Activated T-helper 9 cell treated with anti-CD3 and anti-CD28 coated beads, Interleukin-2, amount 50 U/mL, for 16 hours (primary cell): ENCODE data around the gene FOXP4.

Experiments
- DNase-seq: peaks from one replicate; pipeline ENCODE4 v3.0.0-alpha.2; 2020; ENCODE audit warnings: low read depth

FOXP4 gene

DNA sequence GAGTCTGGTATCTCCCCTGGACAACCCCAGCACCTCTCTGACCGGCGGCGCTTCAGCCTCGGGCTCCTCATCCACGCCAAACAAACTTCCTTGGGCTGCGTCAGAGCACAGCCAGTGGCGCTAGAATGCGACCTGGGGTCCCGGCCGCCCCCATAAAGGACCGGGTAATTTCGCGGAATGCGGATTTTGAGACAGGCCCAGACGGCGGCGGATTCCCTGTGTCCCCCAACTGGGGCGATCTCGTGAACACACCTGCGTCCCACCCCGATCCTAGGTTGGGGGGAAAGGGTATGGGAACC is 1.6 kb downstream of the FOXP4 start:
- no peak for DNase-seq

DNA sequence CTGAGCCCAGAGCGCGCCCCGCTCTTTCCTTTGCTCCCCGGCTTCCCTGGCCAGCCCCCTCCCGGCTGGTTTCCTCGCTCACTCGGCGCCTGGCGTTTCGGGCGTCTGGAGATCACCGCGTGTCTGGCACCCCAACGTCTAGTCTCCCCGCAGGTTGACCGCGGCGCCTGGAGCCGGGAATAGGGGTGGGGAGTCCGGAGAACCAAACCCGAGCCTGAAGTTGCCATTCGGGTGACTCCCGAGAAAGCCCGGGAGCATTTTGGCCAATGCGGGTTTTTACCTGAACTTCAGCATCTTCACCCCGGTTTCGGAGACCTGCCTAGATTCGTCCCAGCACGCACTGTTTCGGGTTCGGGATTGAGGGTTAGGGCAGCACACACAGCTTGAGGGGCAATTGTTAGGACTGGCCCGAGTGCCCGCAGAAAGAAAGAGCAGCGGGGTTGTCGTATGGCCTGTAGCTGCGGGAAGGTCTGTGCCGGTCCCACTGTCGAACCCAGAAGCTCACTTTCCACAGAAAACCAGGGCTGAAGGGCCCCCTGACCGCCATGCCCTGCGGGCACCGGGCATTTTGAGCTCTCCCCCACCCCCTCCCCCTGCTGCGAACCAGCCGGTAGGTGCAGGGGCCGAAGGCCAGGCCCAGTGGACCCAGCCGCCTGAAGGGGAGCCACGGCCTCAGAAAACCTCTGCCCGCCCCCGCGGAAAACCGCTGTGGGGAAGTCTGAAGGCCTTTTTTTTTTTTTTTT is 2.1 kb downstream of the FOXP4 start:
- peak; percentile 42 for DNase-seq

DNA sequence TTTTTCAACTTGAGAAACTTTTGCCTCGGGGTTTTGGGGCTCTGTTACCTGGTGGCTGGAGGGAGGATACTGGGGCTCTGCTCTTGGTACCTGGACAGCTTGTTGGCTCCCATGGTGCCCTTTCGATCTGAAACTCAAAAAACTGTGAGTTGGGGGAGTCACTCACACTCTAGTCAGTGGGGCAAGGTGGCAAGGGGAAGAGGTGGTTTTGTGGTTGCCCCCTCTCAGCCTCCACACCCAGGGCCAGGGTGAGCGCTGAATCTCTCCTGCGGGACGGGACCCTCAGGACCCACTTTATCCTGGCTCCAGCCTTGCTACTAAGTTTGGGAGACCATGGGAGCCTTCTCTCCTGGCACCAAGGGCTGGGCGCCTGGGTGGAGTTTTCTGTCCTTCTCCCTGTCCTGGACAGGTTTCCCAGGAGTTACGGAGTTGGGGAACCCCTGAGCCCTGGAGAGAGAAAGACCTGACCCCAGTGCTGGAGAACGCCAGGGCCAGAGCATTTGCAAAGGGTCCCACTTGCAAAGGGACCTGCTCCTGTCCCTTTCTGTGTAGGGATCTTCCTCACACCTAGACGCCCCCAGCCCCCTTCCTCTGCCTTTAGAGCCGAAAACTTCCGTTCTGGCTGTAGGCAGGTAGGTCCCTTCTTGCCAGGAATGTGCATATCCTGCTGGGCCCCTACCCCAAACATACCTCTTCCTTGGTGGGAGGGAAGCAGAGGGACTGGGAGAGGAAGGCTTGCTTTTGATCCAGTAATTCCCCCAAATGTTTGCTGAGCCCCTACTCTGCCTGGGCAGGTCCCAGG is 2.9 kb downstream of the FOXP4 start:
- DNase-seq: no peak

DNA sequence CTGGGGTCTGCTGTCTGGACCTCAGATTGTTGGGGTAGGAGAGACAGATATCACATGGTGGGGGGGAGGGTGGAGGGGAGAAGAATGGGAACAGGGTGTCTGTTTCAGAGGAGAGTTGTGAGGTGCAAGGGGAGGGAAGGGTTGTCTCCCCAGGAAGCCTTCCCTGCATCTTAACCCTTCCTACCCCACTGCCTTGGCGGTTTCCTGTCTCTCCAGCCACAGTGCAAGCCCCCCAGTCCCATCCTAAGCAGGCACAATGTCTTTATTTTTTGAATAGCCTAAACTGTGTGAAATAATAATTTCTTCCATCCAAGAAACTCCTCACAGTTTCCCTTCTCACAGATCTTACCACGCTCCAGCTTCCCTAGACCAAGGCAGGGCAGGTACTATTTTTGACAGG is 3.5 kb downstream of the FOXP4 start:
- DNase-seq: no peak

DNA sequence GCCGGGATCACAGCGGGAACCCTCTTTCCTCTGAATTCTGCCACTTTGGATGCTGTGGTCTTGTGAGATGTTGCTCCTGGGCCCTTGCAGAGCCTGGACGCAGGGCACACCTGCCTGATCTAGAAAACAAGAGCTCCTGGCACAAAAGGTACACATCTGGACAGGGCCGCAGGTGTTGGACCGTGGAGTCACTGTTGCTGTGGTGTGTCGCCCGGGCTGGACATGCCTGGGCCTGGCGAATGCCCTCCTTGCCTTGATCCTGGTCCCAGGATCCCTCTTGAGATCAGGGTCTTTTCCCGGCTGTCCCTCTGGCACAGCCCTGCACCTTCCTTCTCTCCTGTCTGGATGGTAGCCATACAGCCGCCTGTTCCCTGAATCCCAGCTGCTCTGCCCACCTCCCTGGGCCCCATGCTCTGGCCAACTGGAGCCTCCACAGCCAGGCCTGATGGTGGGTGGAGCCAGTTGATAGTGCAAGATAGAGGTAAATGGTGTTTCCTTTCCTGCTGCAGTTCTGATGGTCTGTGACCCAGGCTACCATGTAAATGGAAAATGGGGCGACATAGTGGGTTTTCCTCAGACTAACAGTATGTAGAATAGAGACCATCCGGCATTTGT is 5.0 kb downstream of the FOXP4 start:
- no peak for DNase-seq

DNA sequence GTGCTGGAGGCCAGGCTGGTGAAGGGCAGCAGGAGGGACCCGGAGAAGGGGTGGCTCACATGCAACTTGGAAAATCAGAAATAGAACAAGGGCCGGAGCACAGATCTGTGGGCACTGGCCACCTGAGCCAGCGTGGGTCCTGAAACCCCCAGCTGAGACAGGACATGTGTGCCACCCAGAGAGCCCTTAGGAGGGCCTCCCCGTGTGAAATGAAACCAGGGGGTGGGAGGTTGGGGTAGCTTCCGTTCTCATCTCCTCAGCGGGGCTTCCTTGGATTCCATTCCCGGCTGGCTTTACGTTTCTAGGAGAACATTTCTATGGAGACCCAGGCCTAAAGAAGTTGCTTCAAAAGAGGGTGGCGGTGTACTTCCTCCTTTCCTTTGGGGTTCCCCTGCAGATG is 5.7 kb downstream of the FOXP4 start:
- DNase-seq: no peak

DNA sequence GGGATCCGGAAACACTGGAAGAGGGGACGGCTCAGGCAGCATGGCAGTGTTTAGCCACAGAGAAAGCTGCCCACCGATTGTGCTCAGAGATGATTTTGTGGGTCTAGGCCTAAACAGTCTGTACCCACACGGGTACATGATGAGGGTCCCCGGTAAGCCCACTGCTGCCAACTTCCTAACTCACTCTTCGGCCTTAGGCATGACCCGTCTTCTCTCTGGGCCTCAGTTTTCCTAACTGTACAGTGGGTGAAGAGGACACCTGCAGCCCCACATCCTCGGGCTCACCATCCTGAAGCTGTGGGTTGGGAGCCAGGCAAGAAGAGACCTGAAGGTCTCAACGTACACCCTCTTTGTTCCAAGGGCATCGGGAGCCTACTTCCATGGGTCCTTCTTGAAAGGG is 6.5 kb downstream of the FOXP4 start:
- no peak for DNase-seq

DNA sequence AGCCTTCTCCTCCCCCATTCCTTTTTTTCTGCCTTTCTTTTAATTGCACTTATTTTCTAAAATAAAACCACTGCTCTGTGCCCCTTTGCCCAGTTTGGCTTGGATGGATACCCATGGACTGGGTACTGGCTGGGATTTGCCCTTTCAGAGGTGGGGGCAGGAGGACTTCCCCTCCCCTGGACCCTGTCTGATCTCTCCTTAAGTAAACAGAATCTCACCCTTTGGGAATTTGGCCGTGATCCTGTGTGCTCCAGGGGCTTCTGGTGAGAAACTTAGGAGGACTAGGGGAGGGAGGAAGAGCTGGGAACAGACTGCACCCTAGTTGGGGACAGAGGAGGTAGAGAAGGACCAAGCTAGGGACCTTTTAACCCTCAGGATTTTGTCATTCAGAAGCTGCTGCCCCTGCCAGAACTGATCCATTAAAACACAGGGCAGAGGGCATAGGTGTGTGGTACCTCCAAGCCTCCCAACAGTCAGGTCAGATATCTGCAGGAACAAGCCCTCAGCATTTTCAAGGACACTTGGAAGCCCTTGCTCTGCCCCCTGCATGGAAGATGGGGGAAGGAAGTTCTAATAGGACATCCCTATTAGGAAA is 7.3 kb downstream of the FOXP4 start:
- DNase-seq: no peak

DNA sequence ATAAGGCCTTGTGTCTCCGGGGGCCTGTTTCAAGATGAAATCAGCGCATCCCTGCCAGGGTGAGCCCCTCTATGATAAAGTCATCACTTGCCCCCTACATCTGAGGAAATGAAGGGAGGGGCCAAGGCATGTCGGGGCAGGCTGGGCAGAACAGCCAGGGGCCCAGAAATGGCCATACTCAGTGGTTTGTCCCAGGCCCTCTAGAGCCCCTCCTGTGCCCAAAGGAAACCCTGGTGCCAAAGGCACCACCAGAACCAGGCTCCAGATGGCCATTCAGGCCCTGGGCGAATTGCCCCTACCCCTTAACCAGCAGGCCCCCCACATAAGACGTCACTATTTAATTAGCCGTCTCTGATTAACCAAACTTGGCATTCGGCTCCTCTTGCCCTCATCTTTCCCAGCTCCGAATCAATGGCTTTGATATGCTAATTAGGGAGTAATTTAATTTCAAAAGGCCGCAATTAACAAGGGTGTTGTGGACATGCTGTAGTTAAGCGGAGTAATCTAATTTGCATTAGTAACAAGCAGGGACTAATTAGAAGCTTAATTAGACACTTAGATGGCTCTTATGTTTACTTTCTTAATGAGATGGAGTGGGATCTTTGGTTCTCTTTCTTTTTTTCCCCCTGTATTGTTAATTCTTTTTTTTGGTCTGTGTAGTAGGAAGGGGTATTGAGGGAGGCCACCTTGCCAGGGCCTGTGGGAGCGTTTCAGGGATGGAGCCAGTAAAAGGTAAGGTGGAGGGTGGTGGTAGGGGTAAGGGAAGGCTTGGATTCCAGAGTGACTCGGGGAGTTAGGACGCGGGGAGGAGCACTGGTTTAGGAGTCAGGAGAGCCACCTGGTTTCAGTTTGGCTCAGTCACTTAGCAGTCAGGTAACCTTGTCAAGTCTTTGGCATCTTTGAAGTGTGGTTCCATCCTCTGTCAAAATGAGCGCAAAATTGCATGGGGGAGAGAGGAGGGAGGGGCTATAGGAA is 9.4 kb downstream of the FOXP4 start:
- no peak for DNase-seq

DNA sequence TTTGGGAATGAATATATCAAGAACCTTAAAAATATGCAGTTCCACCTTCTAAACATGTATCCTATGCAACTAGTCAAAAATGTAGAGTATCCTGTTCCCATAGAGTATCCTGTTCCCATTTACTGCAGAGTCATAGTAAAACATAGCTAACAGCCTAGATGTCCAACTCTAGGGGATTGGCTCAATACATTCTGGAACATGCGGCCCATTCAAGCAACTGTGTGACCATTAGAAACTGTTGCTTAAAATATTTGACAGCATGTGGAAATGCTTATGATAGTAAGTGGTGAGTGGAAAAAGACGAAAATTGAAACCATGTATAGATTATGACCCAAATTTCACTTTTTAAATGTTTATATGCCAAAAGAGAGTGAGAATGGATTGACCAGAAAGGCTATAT is 11.2 kb downstream of the FOXP4 start:
- no peak for DNase-seq

DNA sequence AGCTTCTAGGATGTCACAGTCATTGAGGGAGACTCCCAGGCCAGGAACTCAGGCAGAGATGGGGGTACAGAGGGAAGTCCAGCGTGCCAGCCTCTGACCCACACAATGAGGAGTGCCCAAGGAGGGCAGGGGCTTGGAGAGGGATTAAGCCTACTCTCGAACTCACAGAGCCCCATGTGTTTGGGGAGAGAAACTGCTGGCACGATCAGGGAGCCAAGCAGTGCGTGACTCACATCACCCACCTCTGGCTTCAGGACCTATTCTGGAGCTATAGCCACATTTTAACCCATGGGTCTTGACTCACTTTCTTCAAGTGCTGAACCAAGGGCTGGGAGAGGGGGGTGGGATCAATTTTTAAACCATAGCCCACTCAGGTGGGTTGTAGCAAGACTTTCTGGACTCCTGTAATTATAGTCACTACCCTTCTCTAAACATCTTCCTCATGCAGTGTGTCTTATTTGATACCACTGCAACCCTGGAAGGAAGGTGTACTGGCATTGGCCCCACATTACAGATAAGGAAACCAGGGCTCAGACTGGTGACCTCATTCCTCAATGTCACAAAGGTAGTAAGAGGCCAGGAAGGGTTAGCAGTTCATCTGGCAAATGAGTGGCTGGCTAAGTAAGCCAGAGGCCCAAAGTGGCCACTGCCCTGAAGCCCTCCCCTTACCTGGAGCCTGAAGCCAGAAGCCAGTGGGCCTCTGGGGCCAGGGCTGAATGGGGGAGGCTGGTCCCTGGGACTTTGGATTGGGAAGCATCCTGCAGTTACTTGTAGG is 12.0 kb downstream of the FOXP4 start:
- DNase-seq: no peak

DNA sequence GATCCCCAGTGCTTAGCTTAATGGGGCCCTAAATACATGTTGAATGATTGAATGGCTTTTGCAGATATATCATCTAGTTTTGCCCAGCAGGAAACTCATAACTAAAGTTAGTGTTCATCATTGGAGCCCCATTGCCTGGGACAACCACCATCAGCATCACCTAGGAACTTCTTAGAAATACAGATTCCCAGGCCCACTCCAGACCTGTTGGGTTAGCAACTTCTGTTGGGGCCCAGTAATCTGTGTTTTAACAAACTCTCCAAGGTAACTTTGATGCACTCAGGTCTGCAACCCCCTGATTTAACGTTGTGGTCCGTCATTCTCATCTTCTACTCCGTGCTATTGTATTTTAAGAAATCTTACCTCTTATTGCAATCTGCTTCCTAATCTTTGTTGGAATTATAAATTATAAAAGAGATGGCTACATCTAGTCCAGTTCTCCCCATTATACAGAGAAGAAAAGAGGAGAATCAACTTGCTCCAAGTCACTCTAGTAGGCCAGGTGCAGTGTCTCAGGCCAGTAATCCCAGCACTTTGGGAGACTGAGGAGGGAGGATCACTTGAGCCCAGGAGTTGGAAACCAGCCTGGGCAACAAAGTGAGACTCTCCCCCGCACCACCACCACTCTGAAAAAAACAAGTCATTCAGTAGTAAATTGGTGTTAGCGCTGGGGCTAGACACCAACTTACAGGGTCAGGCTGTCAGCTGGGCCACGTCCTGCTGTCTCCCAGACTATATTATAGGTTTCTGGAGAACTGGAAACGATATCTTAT is 13.7 kb downstream of the FOXP4 start:
- DNase-seq: no peak

DNA sequence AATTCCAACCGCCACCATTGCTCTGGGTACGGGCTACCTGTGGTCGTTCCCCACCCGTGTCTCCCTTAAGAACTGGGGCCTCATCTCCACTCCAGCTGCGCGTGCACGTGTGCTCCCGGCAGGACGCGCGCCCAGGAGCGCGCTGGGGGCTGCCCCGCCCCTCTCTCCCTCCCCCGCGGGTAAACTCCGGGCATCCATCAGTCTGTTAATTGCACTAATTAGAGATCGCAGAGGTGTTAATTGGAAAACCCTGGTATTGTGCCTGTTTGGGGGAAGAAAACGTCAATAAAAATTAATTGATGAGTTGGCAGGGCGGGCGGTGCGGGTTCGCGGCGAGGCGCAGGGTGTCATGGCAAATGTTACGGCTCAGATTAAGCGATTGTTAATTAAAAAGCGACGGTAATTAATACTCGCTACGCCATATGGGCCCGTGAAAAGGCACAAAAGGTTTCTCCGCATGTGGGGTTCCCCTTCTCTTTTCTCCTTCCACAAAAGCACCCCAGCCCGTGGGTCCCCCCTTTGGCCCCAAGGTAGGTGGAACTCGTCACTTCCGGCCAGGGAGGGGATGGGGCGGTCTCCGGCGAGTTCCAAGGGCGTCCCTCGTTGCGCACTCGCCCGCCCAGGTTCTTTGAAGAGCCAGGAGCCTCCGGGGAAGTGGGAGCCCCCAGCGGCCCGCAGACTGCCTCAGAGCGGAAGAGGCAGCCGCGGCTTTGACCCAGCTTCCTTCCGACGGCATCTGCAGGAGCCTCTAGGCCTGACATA is 14.4 kb downstream of the FOXP4 start:
- DNase-seq: peak; percentile 76

DNA sequence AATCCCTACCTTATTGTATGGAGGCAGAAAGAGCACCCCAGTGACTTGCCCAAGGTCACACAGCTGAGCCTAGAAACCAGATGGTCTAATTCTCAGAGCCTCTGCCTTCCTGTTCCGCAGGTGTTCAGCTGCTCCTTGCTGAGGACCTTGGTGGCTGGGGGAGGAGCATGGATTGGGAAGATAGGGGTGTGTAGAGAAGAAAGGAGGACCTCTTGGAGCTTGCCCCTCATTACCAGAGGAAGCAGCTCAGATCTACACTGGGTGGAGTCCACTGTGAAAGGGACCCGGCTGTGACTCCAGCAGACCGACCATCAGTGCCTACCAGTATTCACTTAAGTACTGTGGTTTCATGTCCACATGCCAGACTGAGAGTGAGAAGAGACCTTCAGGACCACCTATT is 15.2 kb downstream of the FOXP4 start:
- no peak for DNase-seq

DNA sequence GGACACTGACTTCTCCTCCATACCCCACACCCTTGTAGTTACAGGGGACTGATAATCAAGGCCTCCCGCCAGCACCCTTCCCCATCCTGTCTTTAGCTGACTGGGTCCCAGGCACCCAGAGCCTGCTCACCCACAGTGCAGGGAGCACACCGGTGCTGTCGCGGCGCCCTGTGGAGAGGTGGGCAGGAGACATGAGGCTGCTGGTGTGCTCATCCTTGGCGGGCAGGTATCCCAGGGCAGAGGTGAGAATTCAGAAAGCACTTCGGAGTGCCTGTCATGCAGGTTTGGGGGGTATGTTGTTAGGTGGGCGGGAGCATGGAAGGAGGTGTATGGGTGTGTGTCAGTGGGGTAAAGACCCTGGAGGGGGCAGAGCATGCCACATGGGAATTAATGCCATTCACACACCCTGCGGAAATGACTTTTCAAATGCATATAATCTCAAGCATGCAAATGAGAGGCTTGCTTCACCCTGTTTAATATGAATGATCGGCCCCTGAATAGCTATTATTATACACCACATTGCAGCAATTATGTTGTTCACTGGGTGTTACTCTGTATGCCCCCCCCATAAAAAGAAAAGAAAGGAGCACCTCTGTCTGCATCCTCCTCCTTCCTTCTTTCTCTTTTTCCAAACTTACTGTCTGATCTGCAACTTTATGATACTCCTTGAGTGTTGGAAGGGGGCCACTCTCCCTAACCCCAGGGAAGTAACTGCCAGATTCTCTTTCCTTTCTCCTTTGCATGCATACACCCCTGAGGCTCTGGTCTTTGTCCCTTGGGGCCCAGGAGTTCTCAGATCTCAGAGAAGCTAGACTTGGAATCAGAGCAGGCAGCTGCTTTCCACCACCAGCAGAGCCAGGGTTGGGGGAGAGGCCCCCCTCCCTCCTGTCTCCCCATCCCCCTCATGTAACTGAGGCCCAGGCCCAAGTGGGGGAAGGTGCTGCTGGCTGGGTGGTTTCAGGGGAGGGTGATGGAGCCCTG is 16.0 kb downstream of the FOXP4 start:
- no peak for DNase-seq

DNA sequence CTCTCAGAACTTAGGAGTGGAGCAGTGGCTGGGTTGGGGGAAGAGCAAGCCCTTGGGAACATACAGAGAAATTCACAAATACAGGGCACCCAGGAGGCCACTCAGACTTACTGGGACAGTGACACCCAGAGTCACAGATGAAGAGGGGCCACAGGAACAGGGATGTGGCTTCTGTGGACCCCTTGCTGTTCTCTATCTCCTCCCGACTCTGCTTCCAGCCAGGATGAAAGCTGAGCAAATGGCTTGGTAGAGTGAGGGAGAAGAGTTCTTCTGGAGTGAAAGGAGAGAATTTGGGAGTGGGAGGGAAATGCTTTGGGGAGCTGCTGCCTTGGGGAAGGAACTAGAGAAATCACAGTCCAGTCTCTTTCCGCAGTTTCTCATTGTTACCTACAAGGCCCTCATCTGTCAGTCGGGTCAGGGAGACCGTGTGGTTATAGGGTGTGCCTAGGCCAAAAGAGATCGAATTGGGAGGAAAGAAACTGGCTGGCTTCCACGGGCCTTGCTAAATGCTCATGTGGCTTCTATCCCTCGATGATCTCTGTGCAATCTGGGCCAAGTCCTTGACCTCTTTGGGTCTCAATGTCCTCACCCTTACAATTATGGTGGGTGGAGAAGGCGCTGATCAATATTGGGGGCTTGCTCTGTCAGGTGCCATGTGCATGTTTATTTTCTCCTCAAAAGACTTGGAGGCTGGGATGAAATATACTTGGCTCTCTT is 17.0 kb downstream of the FOXP4 start:
- no peak for DNase-seq

DNA sequence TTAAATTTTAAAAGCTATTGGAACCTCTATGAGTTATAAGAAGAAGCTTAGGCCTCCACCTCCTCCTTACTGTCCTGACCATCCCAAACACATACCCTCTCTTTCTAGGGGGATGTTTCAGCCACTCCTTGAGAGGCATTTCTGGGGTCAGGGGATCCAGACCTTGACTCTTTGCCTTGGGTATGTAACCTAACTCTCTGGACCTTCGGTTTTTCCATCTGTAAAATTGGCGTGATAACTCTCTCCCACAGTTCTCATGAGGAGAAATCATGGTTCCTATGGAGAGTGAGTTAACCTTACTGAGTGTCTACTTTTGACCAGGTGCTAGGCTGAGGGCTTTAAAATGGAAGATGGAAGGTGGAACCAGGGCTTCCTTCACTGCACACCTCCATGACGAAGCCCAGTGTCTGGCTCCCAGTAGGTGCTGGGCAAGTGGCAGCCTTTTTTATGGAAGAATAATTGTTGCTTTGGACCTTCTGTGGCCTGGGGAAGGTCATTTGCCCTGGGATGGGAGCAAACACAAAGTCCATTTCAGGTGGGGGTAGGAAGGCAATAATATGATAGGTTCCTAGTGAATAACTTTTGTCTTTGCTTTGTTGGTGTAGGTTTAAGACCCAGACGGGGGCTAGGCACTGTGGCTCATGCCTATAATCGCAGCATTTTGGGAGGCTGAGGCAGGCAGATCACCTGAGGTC is 18.4 kb downstream of the FOXP4 start:
- DNase-seq: no peak
